Activated CD8-positive, alpha-beta memory T cell treated with anti-CD3 and anti-CD28 coated beads, Interleukin-2, amount 50 U/mL, for 24 hours (primary cell): ENCODE data around the gene PARD3.

Experiments
- DNase-seq: peaks from one replicate; pipeline ENCODE4 v3.0.0-alpha.2; 2020; ENCODE audit errors: extremely low read depth

PARD3 gene

DNA sequence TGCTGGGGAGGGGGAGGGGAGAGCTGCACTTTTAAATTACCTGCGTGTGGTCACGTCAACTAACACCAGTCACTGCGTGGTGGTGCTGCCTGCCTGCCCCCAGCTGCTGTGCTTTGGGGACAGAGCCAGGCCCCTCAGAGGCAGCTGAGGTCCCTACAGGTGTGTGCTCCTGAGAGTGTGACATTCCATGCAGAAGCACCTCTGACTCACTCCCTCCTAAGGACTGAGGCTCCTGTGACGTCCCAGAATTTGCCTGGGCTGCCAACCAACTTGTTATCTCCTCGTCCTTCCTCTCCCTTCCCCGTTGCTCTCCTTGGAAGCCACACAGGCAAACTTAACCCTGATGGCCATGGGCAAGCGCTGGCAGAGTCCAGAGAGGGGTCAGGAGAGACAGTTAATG lies 563.0 kb downstream of the PARD3 start:
- DNase-seq: no peak

DNA sequence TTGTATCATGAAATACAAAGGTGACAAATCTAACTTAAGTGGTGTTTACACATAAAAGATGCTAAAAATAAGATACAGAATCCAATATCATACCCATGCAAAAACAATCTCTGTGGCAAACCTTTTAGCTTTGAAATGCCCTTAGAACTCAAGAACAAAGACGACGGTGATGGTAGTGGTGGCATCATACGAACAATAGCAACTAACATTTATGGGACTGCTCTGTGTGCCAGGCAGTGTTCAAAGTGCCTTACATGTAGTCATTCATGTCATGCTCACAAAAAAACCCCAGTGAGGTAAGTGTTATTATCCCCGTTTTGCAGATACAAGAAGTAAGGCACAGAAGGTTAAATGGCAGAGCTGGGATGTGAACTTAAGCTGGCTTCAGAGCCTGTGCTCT lies 563.9 kb downstream of the PARD3 start:
- no peak for DNase-seq

DNA sequence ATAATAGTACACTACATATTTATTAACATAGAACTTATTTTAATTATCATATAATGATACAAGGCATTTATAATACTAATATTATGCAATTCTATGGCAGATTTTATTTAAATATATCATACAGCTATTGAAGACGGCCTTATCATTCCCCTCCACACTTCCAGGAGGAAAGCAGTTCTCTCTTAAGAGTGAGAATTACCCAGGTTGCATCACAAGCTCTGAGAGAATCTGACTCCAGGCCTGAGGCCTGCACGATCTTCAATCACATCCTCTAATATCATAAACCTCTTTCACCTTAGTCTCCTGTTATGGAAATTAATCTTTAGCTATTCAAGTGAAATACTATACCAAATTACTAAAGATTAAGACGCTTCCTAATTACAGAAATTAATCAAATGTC lies 564.4 kb downstream of the PARD3 start:
- no peak for DNase-seq

DNA sequence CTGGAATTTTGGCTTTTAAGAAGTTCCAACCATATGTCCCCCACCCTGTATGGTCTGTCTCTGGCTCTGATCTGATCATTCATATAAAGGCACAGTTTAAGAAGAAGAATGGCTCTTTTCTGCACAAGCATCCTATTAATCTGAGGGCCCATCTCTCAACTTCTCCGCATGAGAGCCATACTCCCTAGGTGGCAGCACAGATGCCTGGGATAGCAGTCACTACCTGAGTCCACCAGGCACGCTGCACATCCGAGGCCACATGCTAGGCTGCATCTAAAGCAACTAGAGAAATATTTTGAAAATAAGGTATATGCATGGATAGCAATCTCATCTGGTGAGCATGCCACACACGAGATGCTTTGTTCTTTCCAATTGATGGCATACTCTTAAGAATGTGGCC lies 565.5 kb downstream of the PARD3 start:
- DNase-seq: no peak

DNA sequence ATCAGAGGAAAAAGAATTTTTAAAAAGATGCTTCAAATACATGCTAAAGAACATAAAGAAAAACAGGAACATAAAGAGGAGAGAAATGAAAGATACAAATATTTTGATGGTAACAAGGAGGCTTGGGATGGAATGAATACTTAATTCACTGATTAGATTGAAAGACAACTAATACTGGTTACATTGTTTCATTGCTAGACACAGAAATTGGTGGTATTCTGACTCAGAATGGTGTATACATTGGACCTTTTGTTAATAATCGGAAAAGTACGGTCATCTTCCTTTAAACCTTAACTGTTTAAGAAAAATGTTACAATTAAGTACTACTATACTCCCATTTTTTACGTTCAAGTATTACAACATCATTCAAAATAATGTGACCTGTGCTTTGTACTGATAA lies 567.5 kb downstream of the PARD3 start:
- DNase-seq: no peak

DNA sequence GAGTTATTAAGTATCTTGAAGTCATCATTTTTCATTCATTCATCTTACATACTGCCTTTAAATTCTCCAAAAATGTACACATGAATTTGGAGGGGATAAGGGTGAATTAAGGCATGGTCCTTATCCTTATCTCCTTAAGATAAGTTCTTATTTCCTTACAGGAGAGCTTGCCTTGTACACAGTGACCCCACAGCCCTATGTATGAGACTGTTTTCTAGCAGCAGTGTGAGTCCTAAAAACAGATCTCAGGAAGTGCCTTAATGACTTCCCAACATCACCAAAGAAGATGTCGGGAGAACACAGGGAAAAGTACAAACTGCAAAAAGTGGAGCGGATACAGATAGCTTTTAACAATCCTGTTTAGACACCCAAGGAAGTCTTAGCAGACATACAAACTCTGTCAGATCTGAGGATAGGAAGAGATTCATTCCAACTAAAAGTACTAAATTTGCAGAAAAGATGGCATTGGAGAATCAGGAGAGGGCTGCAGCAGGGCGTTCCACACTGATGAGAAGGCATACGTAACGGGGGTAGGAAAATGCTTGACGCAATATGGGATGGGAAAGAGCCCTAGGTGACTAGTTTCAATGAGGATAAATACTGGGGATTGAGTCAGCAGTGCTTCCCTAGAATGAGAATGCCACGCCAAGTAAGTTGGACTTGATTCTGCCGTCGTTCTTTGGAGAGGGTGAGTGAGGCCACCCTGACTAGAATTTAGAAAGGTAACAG lies 570.2 kb downstream of the PARD3 start:
- no peak for DNase-seq

DNA sequence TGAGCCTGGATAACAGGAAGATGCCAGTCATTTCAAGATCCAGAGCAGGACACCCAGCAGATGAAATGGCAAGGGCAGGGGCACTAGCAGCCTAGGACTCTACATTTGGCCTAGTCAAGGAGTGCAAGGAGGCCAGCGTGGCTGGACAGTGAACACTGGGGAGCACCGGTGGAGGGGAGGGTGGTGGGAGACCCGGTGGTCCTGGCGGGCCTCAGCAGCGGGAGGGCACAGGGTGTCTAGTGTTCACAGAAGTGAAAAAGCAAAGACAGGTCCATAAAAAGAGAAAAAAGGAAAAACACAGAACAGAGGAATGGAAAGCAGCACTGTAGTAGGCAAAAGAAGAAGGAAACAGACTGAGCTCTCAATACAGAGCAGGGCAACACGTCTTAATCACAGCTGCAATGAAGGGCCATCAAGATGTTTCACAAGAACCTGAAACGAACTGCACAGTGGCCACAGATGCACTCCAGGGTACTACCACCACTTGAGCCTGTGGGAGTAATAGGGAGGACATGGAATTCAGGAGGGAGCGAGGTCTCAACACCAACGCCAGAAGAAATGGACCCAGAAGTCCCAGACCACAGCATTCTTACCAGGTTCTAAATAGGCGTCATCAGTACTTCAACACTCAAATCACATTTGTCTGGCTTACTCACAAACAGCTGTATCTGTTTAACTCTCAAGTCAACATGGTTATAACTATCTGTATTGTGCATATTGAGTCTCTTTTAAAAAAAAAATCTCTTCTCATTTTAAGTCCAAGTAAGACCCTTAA lies 573.7 kb downstream of the PARD3 start:
- no peak for DNase-seq

DNA sequence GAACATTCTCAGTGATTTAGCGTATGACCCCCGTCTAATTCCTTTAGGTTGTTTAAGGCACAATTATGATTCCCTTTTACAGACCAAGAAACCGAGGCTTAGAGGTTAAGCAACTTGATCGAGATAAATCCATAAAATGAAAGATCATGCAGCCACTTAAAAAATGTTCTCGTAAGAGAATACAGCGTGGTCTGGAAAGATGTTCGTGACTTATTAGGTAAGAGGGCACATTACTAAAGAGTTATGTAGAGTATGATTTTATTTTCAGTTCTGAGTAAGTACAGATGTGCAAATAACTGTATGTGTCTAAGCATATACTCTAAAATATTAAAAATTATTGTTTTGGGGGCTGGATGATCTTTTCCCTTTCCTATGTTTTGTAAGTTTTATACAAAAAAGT lies 575.1 kb downstream of the PARD3 start:
- DNase-seq: no peak

DNA sequence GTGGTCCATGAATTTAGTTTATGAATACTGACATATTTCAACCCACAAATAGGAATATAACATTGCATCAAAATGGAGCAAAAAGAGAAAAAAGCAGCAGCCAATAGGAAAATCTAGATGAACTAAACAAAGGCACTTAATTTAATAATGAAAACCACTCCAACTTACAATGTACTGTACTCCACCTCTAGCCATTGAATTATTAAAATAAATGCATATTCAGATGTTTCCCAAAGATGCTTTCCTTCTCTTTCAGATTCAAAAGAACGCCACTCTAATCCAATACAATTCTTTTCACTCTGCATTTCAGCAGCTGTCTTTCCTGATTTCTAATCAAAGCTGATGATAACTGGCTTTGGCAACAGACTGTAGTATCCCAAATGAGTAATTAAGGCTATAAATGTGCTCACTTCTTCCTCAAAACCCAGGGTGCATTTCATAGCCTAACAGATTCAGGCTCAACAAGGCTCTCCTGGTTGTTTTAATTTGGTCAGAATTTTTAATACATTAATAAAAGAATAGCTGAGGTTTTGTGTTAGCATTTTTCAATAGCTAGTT lies 577.1 kb downstream of the PARD3 start:
- no peak for DNase-seq

DNA sequence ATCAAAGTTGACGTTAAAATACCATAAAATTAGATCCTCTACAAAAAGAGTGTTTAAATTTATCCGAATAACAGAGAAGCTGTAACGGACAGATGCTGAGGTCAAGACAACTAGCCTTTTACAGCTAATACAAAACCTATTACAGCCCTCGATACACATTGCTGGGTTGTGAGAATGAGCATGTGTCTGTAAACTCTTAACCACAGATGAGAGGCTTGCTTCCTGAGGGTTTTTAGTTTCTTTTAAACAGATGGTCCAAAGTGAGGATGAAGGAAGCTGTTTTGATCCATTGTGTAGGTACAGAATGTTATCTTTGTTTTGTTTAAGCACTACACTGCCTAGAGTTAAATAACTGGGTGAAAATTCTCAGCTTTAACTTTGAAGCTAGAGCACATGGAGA lies 578.2 kb downstream of the PARD3 start:
- no peak for DNase-seq

DNA sequence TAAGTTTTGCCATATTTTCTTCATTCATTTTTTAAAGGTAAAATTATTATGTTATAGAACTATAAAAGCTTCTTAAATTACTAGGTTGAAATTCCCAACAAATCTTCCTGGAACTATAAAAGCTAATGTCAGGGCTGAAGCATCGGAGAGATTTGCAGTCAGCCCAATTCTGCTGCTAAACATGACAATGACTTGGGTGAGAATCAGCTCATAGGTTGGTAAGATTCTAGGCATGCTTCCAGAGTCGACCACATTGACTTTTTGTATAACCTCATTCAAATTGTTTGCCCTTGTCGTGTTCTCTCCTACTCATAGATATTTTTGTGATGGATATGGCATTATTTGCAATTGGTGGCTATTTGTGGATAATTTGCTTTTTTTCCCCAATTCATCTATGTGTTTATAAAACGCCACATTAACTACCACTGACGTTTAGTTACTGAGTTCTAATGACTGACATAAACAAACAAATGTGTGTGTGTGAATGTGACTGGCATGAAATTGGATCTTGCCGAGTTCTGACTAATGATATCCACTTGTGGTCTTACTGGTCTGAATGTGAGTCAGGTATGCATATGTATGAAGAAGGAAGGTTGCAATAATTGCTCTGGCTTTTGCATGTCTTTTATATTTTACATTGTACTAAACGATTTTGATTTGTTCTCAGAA lies 579.8 kb downstream of the PARD3 start:
- no peak for DNase-seq

DNA sequence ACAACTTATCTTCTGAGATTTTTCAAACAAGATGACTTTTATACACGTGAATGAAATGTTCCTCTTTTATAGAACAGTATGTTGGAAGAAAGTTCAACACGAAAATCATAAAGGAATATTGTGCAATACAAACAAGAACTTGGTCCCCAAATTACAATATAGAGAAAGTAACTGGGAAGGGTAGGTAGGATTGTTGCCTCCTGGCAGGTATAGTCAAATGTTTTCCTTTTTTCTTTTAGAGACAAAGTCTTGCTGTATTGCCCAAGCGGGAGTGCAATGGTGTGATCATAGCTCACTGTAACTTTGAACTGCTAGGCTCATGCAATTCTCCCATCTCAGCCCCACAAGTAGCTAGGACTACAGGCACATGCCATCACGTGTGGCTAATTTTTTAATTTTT lies 582.6 kb downstream of the PARD3 start:
- no peak for DNase-seq

DNA sequence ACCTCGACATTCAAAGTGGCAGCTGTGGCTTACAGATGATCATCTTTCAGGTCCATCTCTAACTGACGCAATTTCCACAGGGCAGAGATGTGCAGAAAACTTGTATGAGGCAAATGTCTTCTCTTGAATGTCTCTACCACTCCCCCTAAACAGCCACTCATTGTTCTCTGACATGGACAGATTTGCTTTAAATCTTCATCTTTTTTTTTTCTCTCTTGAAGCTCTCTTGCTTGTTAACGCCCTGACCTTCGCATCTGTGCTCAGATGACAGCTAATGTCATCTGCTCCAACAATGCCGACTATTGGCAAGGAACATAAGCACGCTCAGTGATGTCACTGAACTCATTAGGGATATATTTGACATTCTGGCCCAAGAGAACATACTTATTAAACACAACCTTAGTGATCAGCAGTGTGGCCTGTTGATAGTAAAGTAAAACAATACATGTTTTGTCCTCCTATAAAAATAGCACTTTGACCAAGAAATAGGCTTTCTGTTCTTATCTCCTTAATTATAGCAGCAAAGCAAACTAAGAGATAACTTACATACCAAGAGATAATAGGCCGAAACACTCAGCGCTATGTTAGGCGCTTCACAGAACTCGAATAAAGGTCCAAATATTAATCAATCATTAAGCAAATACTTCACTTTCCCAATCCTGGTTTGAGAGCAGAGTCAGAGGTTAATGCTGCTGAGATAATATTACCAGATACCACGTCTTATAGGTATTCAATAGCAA lies 583.5 kb downstream of the PARD3 start:
- no peak for DNase-seq

DNA sequence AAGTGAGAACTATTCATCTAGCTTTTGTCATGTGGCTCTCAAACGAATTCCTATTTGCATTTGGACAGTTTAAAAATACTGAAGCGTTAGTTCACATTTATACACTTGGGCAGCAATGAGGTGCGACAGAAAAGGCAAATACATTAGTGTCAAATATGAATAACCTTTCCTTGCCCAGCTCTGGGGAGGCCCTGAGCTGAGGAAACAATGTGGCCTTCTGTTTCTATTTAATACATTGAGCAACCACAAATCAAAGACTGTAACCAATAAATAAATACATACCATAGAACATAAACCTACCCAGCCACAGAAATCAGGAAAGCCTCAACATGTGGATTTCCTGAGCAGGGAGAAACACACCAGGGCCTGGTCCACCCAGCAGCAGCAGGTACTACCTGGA lies 585.2 kb downstream of the PARD3 start:
- DNase-seq: no peak

DNA sequence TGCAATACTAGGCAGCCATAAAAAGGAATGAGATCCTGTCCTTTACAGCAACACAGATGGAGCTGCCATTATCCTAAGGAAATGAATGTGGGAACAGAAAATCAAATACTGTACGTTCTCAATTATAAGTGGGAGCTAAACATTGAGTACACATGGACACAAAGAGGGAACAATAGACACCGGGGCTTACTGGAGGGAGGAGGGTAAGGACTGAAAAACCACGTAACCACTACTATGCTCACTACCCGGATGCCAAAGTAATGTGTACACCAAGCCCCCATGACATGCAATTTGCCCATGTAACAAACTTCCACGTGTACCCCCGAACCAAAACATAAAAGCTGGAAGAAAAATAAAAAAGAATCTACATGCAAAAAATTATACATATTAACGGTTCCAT lies 587.0 kb downstream of the PARD3 start:
- no peak for DNase-seq

DNA sequence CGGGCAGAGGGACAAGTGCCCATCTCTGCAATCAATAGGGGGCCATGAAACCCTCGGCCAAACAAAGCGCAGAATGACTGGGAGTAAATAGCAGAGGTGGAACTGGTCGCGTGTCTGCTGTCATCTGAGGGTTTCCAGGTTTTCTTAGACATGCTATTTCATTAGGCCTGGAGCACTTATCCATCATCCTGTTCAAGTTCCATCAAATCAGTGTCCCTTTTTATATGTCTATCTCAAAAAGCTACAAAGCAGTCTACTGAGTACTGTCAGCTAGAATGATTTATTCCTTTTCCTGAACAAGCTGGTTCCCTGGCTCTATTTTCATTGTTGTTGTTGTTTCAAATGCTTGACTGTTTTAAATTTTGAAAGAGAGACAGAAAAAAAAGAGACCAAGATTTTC lies 590.5 kb downstream of the PARD3 start:
- no peak for DNase-seq

DNA sequence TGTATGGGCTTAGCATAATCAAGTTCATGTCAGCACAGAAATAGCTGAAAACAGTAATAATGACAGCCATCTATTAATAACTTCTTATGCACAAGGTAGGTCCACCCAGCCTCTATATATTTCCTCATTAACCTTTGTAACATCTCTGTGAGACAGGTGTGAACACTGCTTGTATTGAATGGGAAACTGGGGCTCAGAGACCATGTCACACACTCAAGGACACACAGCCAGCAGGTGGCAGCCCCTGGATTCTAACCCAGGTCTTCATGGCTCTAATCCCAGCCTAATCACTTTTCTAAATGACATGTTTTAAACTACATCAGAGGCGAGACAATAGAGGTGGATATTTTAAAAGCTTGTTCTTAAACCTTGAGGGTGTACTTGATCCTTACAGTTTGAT lies 591.4 kb downstream of the PARD3 start:
- no peak for DNase-seq

DNA sequence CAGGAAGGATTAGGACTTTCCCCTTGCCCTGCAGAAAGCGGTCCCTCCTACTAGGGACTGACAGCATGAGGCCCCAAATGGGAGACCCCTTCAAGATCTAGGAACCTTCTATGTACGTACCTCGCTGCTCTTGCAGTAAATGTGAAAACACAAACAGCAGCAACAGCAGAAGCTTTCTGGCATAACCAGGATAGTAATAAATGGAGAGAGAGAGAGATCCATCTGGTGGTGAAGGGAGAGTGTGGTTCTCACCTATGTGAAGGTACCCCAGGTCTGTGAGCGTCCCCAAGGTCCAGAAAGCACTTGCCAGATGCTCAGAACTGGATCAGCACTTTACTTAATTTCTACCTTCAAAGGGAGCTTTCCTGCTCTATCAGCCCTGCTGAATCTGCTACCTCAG lies 592.7 kb downstream of the PARD3 start:
- no peak for DNase-seq

DNA sequence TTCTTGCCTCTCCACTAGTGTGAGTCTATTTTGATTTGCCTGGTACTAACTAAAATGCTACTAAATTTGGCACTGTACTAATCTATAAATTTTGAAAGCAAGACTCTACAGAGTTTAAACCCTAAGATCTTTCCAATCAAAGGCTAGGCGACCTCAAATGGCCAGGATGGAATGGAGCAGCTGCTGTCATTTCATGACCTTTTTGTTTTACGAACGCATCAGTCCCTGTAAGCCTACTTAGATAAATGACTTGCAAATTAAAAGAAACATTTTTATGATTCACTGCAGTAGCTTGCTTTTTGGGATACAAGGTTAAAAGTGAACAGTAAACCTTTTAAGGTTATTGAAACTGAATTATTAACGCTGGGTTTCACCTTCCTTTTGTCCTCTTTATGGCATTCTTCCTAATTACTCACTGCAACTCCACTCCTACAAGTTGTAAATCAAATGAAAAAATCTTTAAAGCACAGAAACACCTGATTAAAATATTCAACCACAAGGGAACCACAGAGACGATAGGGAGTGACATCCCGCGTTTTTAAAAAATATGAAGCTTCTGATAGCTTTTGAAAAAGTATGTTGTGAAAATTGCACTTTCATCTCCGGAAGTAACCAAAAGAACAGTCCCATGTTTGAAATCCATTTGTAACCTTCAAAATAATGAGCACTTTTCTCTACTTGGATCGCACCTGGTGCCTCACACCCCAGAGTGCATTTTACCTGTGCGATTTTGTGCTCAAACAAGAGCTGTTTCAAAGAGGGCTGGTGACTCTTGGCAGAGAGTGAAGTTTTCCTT lies 595.1 kb downstream of the PARD3 start:
- DNase-seq: no peak

DNA sequence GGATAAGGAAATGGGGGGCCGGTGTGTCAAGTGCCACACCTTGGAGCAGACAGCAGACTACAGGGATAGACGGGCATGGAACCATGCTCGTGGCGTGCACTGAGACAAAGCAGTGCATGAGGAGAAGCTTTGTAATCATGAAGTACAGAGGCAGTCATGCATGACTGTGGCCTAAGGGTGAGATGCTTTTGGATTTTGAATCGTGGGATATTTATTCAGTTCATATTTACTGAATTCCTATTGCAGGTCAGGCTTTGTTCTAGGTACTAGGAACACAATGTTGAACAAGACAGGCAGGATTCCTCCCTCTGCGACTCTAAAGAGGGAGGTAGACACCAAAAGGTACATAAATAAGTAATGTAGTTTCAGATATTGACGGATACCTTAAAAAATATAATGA lies 597.6 kb downstream of the PARD3 start:
- no peak for DNase-seq

DNA sequence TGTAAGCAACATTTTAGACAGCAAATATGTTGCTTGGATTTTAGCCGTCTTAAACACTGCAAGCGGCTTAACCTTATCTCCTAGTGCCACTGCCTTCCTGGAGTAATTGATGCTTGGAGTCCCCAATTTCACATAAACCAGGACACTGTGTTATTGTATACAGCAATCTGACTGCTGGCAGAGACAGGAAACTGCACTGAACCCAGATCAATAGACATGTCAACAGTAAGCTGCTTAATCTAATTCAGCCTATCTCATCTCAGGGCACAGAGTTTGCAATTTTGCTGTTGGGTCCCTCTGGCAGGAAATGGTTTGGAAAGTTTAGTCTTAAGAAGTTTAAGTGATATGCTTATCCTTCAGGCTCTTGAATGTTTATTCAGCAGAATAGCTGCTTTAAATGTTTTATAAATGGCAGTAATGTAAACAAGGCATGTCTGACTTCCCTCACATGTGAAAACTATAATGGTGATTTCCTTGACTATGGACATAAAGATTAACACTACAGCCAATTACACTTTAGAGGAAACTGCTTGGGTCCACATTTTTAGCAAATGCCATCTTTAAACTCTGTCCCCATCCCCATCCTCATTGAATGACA lies 598.6 kb downstream of the PARD3 start:
- no peak for DNase-seq
